ENCODE results near the gene S100A8. TPM values are rescaled to one million over a fixed set of nuclear protein-coding genes. Genes with fewer than 3 reads are reported as not detected.

The S100A8 gene
- total RNA-seq, 1 donor from 2014 or later = not detected

GRCh38 chr1:153430166-153430553 is 39.3 kb upstream of the S100A8 start:
- H3K27ac Mint-ChIP-seq (ENCODE audit: unreplicated experiment) = no peak overlapping the region
- peaks cover 1% of the 10 kb centered on the region for H3K4me1 Mint-ChIP-seq (ENCODE audit: low read depth, unreplicated experiment)
- DNase-seq = no peak
- no peaks in the 10 kb centered on the region for H3K36me3 Mint-ChIP-seq (ENCODE audit: unreplicated experiment)
- H3K9me3 Mint-ChIP-seq (ENCODE audit: unreplicated experiment) = peaks cover 8% of the 10 kb centered on the region
- H3K27me3 Mint-ChIP-seq (ENCODE audit: unreplicated experiment) = peaks cover 7% of the 10 kb centered on the region
- no peak overlapping the region for H3K4me3 Mint-ChIP-seq (ENCODE audit: unreplicated experiment)
- TF ChIP-seq CTCF (IDR thresholded peaks at IDR 0.05; ENCODE audit: partially characterized antibody, unreplicated experiment) = no peak

GRCh38 chr1:153429266-153430165 is 38.6 kb upstream of the S100A8 start:
- Mint-ChIP-seq H3K4me1 (ENCODE audit: low read depth, unreplicated experiment) (peaks cover 1% of the 10 kb centered on the region), H3K27ac (ENCODE audit: unreplicated experiment) (no peak overlapping the region), H3K27me3 (ENCODE audit: unreplicated experiment) (peaks cover 9% of the 10 kb centered on the region), H3K9me3 (ENCODE audit: unreplicated experiment) (peaks cover 8% of the 10 kb centered on the region), H3K36me3 (ENCODE audit: unreplicated experiment) (no peaks in the 10 kb centered on the region), H3K4me3 (ENCODE audit: unreplicated experiment) (no peak overlapping the region)
- no peak for DNase-seq
- no peak for TF ChIP-seq CTCF (IDR thresholded peaks at IDR 0.05; ENCODE audit: partially characterized antibody, unreplicated experiment)

- H3K27me3 Mint-ChIP-seq (ENCODE audit: unreplicated experiment) = peaks cover 9% of the 10 kb centered on the region
- no peaks in the 10 kb centered on the region for H3K36me3 Mint-ChIP-seq (ENCODE audit: unreplicated experiment)
- no peak overlapping the region for H3K4me3 Mint-ChIP-seq (ENCODE audit: unreplicated experiment)
- no peak for TF ChIP-seq CTCF (IDR thresholded peaks at IDR 0.05; ENCODE audit: partially characterized antibody, unreplicated experiment)
- peaks cover 5% of the 10 kb centered on the region for H3K9me3 Mint-ChIP-seq (ENCODE audit: unreplicated experiment)
- peaks cover 1% of the 10 kb centered on the region for H3K4me1 Mint-ChIP-seq (ENCODE audit: low read depth, unreplicated experiment)
- no peak for DNase-seq
- H3K27ac Mint-ChIP-seq (ENCODE audit: unreplicated experiment) = no peak overlapping the region
These were observed 37.9 kb upstream of the S100A8 start for GRCh38 chr1:153428791-153429190.

- no peaks in the 10 kb centered on the region for H3K36me3 Mint-ChIP-seq (ENCODE audit: unreplicated experiment)
- TF ChIP-seq CTCF (IDR thresholded peaks at IDR 0.05; ENCODE audit: partially characterized antibody, unreplicated experiment) = no peak
- peaks cover 1% of the 10 kb centered on the region for H3K4me1 Mint-ChIP-seq (ENCODE audit: low read depth, unreplicated experiment)
- peaks cover 5% of the 10 kb centered on the region for H3K9me3 Mint-ChIP-seq (ENCODE audit: unreplicated experiment)
- peaks cover 9% of the 10 kb centered on the region for H3K27me3 Mint-ChIP-seq (ENCODE audit: unreplicated experiment)
- DNase-seq = no peak
- no peak overlapping the region for H3K4me3 Mint-ChIP-seq (ENCODE audit: unreplicated experiment)
- no peak overlapping the region for H3K27ac Mint-ChIP-seq (ENCODE audit: unreplicated experiment)
These were observed 37.3 kb upstream of the S100A8 start for GRCh38 chr1:153428073-153428638.

GRCh38 chr1:153426809-153427208 is 35.9 kb upstream of the S100A8 start:
- Mint-ChIP-seq H3K9me3 (ENCODE audit: unreplicated experiment) (peaks cover 5% of the 10 kb centered on the region), H3K36me3 (ENCODE audit: unreplicated experiment) (no peaks in the 10 kb centered on the region), H3K4me3 (ENCODE audit: unreplicated experiment) (no peak overlapping the region), H3K4me1 (ENCODE audit: low read depth, unreplicated experiment) (peaks cover 1% of the 10 kb centered on the region), H3K27ac (ENCODE audit: unreplicated experiment) (no peak overlapping the region), H3K27me3 (ENCODE audit: unreplicated experiment) (peaks cover 7% of the 10 kb centered on the region)
- no peak for DNase-seq
- TF ChIP-seq CTCF (IDR thresholded peaks at IDR 0.05; ENCODE audit: partially characterized antibody, unreplicated experiment) = no peak
